Anterior cingulate cortex (tissue), 58 donors: ENCODE data around the gene SSTR5.

ENCODE experiments used
- DNase-seq, 58 donors: peaks; one replicate each; lab custom pipeline; 2025; lab: John Stamatoyannopoulos, UW

SSTR5 gene

DNA sequence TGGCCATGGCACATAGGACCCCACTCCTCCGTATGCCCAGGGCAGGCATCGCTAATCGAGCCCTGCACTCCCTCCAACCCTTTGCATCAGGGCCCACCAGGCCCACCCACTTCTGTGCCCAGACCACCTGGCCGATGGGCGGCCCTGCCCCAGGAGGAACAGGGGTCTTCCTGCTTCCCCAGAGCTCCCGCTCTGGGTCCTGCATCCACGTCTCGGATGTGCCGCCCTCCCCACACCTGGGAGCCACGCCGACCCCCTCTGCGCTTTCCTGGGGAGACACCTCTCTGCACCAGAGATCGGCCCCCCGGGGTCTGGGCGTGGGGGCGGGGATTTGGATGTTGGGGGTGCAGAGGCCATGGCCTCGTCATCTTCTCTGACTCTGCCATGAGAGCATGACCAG lies 21.1 kb upstream of the SSTR5 start:
- DNase-seq, result no peak

DNA sequence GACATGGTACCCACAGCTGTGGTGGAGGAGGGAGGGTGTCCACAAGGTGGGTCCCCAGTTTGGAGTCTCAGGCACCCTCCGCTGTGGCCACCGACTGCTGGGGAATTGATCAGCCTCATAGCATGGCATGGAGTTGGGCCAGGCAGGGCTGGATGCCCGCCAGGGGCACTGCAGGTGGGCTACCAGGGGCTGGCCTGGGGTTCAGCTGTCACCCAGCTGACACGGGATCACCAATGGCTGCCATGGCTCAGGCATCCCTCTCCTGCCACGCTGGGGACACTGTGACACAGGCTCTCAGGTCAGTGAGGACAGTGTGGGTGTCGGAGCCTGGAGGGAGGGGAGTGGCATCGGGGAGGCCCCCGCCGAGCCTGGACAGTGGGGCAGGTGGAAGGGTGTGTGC lies 19.8 kb upstream of the SSTR5 start:
- DNase-seq, result peak in 1 of 58 donors; percentile 11

DNA sequence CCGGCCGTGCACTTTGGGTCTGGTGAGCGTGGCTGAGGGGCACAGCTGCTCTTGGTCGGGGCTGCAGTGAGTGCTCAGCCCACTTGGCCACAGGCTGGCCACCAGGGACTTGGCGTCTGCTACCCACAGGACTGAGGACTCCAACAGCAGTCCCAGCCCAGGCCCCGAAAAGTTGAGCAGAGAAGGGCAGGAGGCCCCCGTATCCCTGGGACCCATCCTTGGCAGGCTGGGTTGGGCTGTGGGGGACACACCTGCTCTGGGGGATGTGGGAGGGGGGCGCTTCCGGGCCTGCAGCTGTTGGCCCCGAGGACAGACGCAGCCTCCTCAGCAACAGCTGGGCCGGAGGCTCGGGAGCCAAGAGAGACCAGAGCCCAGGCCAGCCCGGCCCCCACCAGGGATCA lies 19.4 kb upstream of the SSTR5 start:
- DNase-seq, result peak in 10 of 58 donors; percentile 4 to 49 (median 28)

DNA sequence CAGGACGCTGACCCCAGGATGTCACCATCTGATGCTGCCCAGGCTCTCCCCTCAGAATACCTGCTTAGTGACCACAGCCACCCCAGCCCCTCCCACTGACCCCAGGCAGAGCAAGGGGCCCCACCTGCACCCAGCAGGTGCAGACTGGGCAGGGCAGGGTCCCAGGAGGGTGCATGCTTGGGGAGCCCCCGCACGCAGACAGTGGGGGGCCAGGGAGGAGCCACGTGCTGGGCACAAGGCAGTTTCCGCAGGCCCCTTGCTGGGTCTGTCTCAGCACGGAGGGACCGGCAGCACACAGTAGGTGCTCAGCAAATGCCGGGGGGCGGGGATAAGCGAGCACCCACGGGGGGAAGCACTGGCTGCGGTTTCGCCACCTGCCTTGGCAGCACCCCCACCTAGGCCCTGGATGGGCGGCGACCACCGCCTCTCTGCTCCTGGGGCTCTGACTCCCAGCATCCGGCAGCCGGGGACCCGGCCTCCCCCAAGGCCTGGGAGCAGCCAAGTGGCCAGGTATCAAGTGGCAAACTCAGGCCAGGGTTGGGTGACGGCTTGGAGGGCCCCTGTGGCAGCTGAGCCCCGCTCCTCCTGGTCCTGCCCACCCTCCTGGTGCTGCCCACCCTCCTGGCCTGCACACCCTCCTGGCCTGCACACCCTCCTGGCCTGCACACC lies 18.7 kb upstream of the SSTR5 start:
- no peak for DNase-seq

DNA sequence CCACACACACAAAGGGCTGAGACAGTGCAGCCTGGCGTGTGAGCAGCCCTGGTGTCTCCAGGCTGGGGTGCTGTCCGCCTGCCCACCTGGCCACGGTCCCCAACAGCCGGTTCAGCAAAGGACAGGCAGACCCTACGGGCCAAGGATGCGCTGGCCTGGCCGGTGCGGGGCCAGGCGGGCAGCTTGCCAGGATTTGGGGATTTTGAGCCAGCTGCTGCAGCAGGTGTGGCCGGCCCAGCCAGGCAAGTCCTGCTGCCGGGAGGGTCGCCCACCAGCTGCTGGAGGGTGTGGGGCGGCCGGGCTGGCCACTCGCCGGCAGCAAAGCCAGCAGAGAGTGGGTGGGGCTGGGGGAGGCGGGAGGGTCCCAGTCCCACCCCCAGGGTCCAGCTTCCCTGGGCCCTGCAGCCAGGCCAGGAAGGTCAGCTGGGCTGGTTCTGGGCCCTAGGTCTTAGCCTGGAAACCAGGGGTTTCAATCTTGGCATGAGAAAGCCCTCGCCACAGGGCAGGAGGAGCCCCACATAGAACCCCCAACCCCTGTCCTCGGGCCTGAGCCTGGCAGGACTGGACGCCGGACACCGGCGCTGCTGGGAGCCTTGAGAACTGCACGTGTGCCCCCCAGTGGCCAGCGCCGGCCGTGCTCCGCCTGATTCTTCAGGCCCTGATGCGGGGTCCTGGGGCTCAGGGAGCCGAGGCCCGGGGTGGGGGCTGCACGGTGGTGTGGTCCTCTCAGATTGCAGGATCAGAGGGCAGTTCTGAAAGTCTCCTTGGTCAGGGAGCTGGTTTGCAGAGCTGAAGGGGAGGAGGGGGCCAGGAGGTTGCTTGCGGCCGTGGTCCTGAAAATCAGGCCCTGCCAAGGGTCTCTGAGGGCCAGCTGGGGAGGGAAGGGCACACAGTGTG lies 17.6 kb upstream of the SSTR5 start:
- peak in 53 of 58 donors; percentile 7 to 80 (median 50) for DNase-seq

DNA sequence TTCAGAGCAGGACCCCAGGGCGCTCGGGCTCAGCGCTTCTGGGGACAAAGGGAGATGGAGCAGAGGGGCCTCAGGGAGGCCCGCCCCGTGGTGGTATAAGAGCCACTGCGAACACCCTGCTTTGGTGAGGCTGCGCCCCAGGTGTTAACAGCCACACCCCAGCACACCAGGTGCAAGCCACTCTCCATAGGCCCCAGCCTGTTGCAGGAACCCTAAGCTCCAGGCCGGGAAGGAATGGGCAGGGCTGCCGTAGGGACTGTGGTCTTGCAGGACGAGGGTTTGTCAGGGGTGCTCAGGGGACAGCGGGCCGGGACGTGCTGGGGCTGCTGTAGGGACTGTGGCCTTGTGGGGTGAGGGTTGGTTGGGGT lies 17.0 kb upstream of the SSTR5 start:
- DNase-seq, result no peak

DNA sequence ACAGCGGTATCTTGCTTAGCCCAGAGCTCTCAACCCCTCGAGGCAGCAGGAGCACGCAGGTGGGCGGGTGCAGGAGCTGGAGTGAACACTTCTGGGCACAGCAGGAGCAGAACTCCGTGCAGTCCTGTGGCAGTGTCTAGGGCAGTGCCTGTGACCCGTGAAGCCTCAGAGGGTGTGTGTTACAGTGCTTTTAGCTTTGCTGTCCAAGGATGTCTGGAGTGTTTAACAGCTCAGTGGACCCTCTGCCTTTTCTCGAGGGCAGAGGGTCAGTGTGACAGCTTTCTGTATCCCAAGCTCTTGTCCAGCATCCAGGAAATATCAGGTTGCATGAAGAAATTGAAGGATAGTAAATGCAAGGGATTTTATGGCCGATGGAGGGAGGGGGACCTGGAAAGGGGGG lies 16.4 kb upstream of the SSTR5 start:
- no peak for DNase-seq

DNA sequence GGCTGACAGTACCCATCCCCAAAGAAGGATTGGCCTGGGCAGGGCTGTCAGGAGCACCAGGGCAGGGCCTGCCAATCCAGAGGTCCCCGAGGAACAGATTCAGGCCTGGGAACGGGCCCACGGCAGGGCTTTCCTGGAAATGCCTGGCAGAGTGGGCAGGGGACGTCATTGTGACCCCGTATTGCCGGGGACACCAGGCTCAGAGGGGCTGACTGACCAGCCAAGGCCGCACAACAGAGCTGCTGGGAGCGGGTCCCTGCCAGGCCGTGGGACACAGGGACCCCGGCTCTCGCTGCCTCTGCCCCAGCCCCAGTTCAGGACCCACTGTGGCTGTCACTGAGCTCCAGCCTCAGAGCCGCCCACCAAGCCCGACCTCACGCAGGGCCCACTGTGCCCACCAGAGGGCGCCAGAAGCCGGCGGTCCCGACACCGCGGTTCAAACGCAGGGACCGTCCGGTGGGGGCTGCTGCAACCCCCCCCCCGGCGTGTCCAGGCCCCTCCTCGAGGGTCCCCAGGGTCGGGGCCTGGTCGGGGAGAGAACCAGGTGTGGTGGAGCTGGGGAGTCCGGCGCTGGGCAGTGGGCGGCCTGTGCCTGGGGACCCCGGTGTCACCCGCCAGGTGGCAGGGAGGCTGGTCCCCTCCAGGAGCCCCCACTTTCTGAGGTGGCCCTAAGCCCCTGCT lies 15.2 kb upstream of the SSTR5 start:
- peak in 19 of 58 donors; percentile 6 to 69 (median 26) for DNase-seq

DNA sequence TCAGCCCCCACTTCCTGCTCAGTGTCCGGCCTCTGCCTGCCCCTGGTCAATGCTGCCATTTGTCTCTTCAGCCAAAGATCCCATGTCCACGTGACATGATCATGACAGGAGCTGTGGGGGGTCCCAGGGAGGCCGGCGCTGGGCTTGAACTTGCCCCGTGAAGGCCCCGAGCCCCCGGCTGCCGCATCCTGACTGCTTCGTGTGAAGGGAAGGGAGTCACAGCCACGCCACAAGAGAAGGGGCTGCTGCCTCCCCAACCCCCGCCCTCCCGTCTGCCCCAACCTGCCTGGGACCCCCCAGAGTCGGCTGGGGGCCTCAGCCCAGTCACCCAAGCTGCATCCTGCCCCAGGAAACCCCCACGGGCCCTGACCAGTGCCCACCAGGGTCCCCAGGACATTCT lies 14.3 kb upstream of the SSTR5 start:
- DNase-seq, result no peak

DNA sequence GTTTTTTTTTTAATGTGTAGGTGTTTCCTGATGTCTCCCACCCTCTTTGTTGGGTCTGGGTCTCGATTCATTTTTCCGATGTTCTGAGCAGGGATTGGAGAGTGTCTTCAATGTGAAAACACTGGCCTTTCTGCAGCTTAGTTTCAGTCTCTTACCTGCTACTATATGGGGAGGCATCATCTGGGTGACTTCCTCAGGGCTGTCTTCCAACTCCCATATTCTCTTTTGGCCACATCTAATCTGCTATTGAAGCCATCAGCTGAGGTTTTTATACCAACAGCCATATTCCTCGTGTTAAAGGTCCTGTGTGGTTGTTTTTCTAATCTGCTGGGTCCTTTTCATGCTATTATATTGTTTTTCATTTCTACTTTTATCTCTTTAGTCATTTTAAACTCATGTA lies 13.2 kb upstream of the SSTR5 start:
- no peak for DNase-seq

DNA sequence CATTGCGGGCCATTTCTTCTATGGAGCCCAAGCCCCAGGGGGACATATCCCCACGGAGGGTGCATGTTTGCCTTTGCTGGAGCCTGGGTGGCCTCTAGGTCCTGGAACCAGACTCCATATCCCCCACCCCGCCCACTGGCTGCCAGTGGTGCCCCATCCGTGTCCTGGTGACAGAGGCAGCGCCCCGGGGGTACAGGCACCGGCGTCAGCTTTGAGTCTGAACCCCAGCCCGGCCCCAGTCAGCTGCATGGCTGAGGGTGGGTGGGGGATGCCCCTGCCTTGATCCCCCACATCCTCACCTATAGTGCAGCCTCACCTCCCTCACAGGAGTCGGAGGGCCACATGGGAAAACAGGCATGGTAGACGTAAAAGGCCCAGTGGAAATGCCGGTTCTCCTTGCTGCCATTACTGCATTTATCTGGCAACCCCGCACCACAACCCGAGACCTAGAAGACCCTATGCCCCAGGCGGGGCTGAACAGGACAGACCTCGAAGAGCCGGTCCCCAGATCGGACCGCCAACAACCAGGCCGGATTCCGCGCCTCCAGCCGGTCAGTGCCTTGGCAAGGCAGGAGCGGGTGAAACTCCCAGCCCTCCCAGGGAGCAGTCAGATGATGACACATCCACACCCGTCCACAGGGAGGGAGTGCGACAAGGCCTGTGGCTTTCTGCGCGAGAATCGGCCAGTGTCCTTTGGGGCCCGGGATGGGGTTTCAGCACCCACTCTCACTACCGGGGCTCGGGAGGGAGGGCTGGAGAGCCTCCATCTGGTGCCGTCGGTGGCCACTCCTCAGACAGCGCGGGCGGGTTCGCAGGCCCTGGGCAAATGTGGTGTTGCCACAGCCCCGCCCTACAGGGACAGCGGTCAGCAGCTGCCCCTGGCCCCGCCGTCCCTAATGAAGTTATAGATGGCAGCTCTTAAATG lies 11.9 kb upstream of the SSTR5 start:
- no peak for DNase-seq

DNA sequence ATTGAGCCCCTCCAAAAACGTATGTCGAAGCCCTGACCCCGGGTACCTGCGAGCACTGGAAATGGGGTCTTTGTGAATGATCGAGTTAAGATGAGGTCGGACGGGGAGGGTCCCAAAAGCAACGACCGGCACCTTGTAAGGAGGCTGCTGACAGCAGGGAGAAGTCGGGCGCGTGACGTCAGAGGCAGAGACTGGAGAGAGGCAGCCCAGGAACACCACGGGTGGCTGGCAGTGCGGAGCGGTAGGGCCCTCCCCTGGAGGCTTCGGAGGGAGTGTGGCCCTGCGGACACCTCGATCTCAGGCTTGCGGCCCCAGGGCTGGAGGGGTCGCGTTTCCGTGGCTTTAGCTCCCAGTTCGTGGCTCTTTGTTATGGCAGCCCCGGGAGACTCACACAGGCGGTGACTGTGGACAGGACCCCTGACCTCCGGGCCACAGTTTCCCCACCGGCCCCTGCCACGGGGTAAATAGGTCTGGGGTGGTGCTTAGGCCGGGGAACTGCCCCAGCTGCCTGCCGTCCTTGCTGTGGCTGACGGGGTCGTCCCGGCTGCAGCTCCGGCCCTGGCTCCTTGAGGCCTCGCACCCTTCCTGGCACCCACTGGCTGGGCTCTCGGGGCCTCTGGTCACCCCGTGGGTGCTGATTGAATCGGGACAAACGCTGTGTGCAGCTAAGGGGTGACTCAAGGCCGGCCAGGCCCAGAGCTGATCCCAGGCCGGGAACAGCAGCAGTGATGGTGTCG lies 10.6 kb upstream of the SSTR5 start:
- DNase-seq, result no peak

DNA sequence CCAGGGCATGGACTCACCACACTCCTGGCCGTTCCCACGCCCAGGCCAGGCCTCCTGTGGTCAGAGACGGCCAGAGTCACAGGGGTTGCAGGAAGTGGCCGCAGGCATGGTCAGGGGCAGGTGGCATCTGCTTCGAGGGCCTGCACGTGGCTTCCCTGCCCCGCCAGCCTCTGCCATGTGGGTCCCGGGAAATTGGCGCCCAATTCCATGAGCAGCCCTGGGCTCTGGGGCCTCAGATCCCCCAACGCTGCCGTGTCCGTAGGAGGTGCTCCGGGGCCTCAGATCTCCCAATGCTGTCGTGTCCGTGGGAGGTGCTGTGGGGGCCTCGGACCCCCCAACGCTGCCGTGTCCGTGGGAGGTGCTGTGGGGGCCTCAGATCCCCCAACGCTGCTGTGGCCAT lies 9.7 kb upstream of the SSTR5 start:
- no peak for DNase-seq

DNA sequence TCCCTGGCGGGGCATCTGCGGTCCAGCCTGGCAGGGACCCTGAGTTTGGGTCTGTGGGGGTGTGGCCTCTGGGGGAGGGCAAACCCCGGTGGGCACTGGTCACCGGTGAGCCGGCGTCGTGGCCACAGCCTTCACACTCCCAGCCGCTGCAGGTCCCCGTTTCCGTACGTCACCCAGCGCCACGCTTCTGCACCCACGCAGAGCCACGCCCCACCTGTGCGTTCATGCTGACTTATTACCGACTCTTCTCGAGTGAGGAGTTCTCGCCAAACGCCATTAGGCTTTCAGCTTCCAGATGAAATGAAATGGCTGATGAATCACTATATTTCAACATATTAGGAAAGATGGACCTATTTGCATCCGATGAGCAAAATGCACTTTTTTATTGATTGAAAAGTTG lies 8.8 kb upstream of the SSTR5 start:
- DNase-seq, result peak in 1 of 58 donors; percentile 27

DNA sequence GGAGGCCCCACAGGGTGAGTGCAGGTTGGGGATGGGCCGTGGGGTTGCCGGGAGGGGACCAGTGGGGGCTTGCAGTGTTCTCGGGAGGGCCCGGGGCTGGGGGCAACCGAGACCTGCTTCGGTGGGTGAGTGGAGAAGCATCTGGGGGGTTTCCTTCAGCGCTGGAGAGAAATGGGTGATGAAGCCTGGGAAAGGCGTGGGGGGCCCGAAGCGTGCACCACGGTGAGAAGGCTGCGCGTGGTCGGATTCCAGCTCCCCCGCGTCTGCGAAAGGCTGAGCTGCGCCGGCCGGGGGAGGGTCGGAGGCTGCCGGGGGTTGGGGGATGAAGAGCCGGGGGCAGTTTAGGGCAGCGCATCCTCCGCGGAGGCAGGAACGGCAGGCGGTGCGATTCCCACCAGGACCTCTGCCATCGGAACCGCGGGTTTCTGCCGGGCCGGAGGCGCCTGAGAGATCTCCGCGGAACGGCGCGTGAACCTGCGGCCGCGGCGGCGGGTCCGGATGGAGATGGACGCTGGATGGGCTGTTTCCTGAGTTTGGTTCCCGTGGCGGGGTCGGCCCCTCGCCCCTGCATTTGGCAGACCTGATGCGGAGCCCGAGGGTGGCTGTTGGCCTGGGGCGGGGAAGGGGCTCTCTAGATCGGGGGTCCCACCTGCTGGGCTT lies 6.9 kb upstream of the SSTR5 start:
- DNase-seq, result no peak

DNA sequence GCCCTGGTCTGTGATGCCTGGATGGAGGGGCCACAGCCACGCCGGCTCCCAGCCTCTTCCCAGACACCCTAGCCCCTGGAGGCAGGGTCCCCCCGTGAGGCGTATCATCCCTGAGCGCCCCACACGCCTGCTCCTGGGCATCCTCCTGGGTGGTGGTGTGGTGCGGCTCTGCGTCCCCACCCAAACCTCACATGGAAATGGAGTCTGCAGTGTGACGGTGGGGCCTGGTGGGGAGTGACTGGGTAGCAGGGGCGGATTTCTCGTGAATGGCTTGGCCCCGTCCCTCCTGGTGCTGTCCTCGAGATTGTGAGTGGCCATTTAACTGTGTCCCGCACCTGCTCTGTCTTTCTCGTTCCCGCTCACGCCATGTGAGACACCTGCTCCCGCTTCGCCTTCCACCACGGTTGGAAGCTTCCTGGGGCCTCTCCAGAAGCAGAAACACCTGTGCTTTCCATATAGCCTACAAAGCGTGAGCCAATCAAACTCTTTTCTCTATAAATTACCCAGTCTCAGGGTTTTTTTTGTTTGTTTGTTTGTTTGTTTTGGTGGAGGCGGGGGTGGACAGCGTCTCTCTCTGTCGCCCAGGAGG lies 5.9 kb upstream of the SSTR5 start:
- no peak for DNase-seq

DNA sequence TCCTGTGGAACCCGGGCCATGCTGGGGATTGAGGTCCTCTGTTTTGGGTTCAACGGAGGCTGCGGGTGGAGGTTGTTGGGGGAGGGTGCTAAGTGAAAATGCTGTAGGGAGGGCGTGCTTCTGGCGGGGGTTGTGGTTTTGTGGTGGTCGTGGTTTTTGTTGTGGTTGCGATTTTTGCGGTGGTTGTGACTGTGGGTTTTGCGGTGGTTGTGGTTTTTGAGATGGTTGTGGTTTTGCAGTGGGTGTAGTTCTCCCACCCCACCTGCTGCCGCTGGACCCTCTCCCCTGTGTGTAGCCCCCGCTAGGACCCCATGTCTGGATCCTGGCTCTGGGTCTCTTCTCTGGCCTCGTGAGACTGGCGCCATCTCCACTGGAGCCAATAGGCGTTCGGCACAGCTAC lies 4.9 kb upstream of the SSTR5 start:
- DNase-seq, result no peak

DNA sequence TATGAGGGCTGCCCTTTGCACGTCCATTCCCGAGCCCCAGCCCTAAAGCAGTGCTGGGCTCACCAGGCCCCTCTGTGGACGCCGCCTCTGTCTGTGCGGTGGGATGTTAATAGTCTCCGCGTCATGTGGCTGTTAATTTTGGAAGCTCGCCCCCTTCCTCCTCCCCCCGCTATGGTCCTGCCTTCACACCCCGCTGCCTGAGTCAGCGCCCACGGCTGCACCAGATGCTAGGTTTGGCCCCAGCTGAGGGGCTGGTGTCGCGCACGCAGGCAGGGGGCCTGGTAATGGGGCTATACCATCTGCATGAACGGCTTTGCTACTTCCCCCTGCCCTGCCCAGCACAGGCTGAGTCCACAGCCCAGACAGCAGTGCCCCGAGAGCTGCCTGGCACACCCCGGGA lies 4.1 kb upstream of the SSTR5 start:
- DNase-seq, result no peak

DNA sequence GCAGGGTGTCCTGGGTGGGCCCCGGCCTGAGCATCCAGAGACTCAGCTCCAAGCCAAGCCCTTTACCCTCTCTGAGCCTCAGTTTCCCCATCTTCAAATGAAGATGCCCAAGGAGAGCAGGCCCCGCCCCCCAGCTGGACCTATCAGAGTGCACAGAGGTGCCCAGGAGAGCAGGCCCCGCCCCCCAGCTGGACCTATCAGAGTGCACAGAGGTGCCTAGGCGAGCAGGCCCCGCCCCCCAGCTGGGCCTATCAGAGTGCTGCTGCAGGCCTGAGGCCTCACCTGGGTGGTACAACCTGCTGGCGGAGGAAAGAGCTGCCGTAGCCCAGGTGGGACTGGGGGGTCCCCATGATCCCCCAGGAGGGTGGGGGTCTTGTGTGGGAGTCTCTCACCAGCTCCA lies 3.4 kb upstream of the SSTR5 start:
- DNase-seq, result no peak
